K562 (cell line): ENCODE data around the gene CLDN20. TPM values are rescaled to one million over a fixed set of nuclear protein-coding genes. Genes with fewer than 3 reads are reported as not detected.

ENCODE experiments used
- BDP1 ChIP-seq: IDR thresholded peaks from 3 replicates; pipeline ENCODE4 v1.6.1; 2011; ENCODE audit not compliant: insufficient read length, insufficient read depth
- CHD1 ChIP-seq: fragments of 200-600 bp; sonication (generic); IDR thresholded peaks from one replicate; pipeline ENCODE4 v1.6.1; 2012; ENCODE audit warnings: mild to moderate bottlenecking, moderate library complexity, low read length, inconsistent platforms
- DNMT1 ChIP-seq: fragments of 450-650 bp; IDR thresholded peaks from 2 replicates; pipeline ENCODE4 v1.6.1; 2016; ENCODE audit warnings: antibody characterized with exemption, mild to moderate bottlenecking
- E2F6 ChIP-seq, 2 experiments: IDR thresholded peaks; 2 replicates each; pipeline ENCODE4 v1.6.1; 2011; ENCODE audit warnings: borderline replicate concordance in 1 of 2, control low read depth in 1 of 2, low read depth in 1 of 2, low read length in 1 of 2, mild to moderate bottlenecking in 1 of 2, mixed read lengths in 1 of 2, moderate library complexity in 1 of 2; ENCODE audit not compliant: insufficient read depth in 1 of 2, insufficient read length in 1 of 2, poor library complexity in 1 of 2, severe bottlenecking in 1 of 2; ENCODE audit errors: extremely low read depth in 1 of 2
- EZH2 ChIP-seq: IDR thresholded peaks from 2 replicates; pipeline ENCODE4 v1.6.1; 2012; ENCODE audit warnings: low read depth, mild to moderate bottlenecking, inconsistent platforms, low read length, borderline replicate concordance
- FOS ChIP-seq: IDR thresholded peaks from 3 replicates; pipeline ENCODE4 v1.6.1; 2011; ENCODE audit not compliant: insufficient read length; ENCODE audit errors: extremely low read depth
- HDAC1 ChIP-seq, 2 experiments: fragments of 450-650 bp; IDR thresholded peaks; 2 replicates each; pipeline ENCODE4 v1.6.1; 2016 to 2017; ENCODE audit warnings: inconsistent platforms in 1 of 2, mild to moderate bottlenecking in 1 of 2, moderate library complexity in 1 of 2
- KDM1A ChIP-seq, 2 experiments: fragments of 450-650 bp; IDR thresholded peaks; 2 replicates each; pipeline ENCODE4 v1.6.1; 2016; ENCODE audit warnings: mild to moderate bottlenecking in 2 of 2
- LEF1 ChIP-seq: fragments of 450-650 bp; IDR thresholded peaks from 2 replicates; pipeline ENCODE4 v1.6.1; 2016; ENCODE audit warnings: mild to moderate bottlenecking
- MGA ChIP-seq: fragments of 450-650 bp; IDR thresholded peaks from 2 replicates; pipeline ENCODE4 v1.6.1; 2016; ENCODE audit warnings: mild to moderate bottlenecking, moderate library complexity
- MIER1 ChIP-seq: fragments of 450-650 bp; IDR thresholded peaks from 2 replicates; pipeline ENCODE4 v1.6.1; 2016; ENCODE audit warnings: antibody characterized with exemption, mild to moderate bottlenecking, low read depth
- POLR3A ChIP-seq: IDR thresholded peaks from 2 replicates; pipeline ENCODE4 v1.6.1; 2011; ENCODE audit warnings: borderline replicate concordance, mild to moderate bottlenecking, moderate library complexity; ENCODE audit not compliant: insufficient read length, insufficient read depth; ENCODE audit errors: extremely low read depth
- RB1 ChIP-seq: fragments of 450-650 bp; IDR thresholded peaks from 2 replicates; pipeline ENCODE4 v1.6.1; 2017; ENCODE audit warnings: low read depth, mild to moderate bottlenecking
- ZNF24 ChIP-seq: fragments of 450-650 bp; IDR thresholded peaks from 2 replicates; pipeline ENCODE4 v1.6.1; 2016
- polyA plus RNA-seq, 8 experiments: library from polyadenylated mRNA; depleted of rRNA in 4 of 8; stranded (reverse) in 5 of 8; unstranded in 3 of 8; fragments of >200 nt; fragmentation: Nextera tagmentation in 2 of 8; fragmentation: Illumina TruSeq in 1 of 8; extraction: Ambion mirVana in 2 of 8; extraction: Trizol in 1 of 8; gene quantifications; 2 replicates each; pipeline versions ENCODE4 v1.2.1 to v1.2.3, GENCODE V29; 2011 to 2014; ENCODE audit warnings: inconsistent platforms in 1 of 8, missing spikeins in 1 of 8
- total RNA-seq, 7 experiments: library from RNA; depleted of rRNA in 6 of 7; stranded (reverse); fragments of >200 nt in 6 of 7; fragmentation: Illumina TruSeq in 2 of 7; extraction: Trizol in 2 of 7; gene quantifications; 2 replicates each; pipeline versions ENCODE4 v1.2.1 to v1.2.3, GENCODE V29; 2011 to 2021; ENCODE audit warnings: low replicate concordance in 1 of 7

CLDN20 gene
- total and polyA plus RNA-seq, 9 of the 15 experiments (the other 6 are each of a cell fraction or from before 2014, with no cell fraction given), result not detected

GRCh38 chr6:155314773-155315515 lies 51.1 kb downstream of the CLDN20 start (continued):
- TF ChIP-seq E2F6 (IDR thresholded peaks at IDR 0.05; ENCODE audit: borderline replicate concordance in 1 of 2, extremely low read depth in 1 of 2, insufficient read depth in 1 of 2, insufficient read length in 1 of 2, low read depth in 1 of 2, low read length in 1 of 2, poor library complexity in 1 of 2, severe bottlenecking in 1 of 2) (peak; percentile 37 to 50), LEF1 (peak; percentile 54; the same call in 1 of the 2 replicates), MIER1 (peak; percentile 64; the same call in 1 of the 2 replicates), BDP1 (no peak), DNMT1 (no peak), MGA (peak; percentile 92), POLR3A (no peak), RB1 (peak; percentile 35; the same call in 1 of the 2 replicates), HDAC1 (IDR thresholded peaks at IDR 0.05) (peak in 1 of 2 experiments; percentile 88; a peak in 2 of 4 replicates), KDM1A (IDR thresholded peaks at IDR 0.05) (peak; percentile 87 to 96), ZNF24 (peak; percentile 91), FOS (no peak), CHD1 (no peak), EZH2 (no peak)
